GM18858 (cell line): ENCODE measurements around the gene ESPNL.

Source experiments
- ATAC-seq: cut with Tn5 transposase; IDR thresholded peaks from one replicate; pipeline ENCODE4 v1.9.1; 2021; ENCODE audit not compliant: unreplicated experiment

ESPNL gene

GRCh38 chr2:238155761-238156694 lies 55.9 kb downstream of the ESPNL start:
- ATAC-seq, result no peak

- ATAC-seq, result no peak
These were observed 57.4 kb downstream of the ESPNL start for GRCh38 chr2:238157506-238158017.

GRCh38 chr2:238158018-238158508 lies 57.9 kb downstream of the ESPNL start:
- no peak for ATAC-seq

- ATAC-seq, result no peak
These were observed 58.5 kb downstream of the ESPNL start, which contains the start of gene ERFE for GRCh38 chr2:238158509-238159070. Gene ERFE (plus strand): TSS chr2:238158970. CDS start chr2:238159008, 38 bp downstream.

- no peak for ATAC-seq
These were observed 59.0 kb downstream of the ESPNL start for GRCh38 chr2:238159071-238159539.

- ATAC-seq, result no peak
These were observed 59.6 kb downstream of the ESPNL start for GRCh38 chr2:238159661-238160205.

- ATAC-seq, result no peak
These were observed 60.3 kb downstream of the ESPNL start for GRCh38 chr2:238160206-238161129.

GRCh38 chr2:238161291-238162051 lies 61.3 kb downstream of the ESPNL start:
- ATAC-seq, result no peak

GRCh38 chr2:238162251-238162845 lies 62.2 kb downstream of the ESPNL start:
- ATAC-seq, result no peak

GRCh38 chr2:238162846-238163441 lies 62.8 kb downstream of the ESPNL start:
- ATAC-seq, result no peak

GRCh38 chr2:238163481-238164198 lies 63.5 kb downstream of the ESPNL start:
- no peak for ATAC-seq

- ATAC-seq, result no peak
These were observed 64.8 kb downstream of the ESPNL start for GRCh38 chr2:238164906-238165287.

- no peak for ATAC-seq
These were observed 65.3 kb downstream of the ESPNL start for GRCh38 chr2:238165288-238165921.

GRCh38 chr2:238166391-238167343 lies 66.5 kb downstream of the ESPNL start:
- ATAC-seq, result no peak

- ATAC-seq, result no peak
These were observed 67.2 kb downstream of the ESPNL start for GRCh38 chr2:238167344-238167715.

GRCh38 chr2:238167761-238168160 lies 67.6 kb downstream of the ESPNL start:
- ATAC-seq, result no peak
